Ammon's horn (tissue), 1 donor: ENCODE data around the gene PIK3CD.
"Not testable (repeated sequence)": the region's sequence is repeated elsewhere in the genome, so short reads cannot be mapped to it uniquely, and the experiment has no call there.

ENCODE experiments used
- DNase-seq: peaks from one replicate; pipeline ENCODE4 v3.0.0-alpha.2; 2016; ENCODE audit warnings: low spot score

The PIK3CD gene

DNA sequence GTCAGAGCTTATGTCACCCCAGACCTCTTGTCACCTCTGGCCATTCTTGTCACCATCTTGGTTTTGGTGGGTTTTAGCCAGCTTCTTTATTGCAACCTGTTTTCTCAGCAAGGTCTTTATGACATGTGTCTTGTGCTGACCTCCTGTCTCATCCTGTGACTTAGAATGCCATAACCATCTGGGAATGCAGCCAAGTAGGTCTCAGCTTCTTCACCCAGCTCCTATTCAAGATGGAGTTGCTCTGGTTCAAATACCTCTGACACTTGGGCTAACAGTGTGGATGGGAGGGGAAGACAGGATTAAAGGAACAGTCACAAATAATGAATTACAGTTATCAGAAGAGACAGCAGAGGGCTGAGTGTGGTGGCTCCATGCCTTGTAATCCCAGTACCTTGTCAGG is 30.5 kb upstream of the PIK3CD start:
- DNase-seq = no peak

DNA sequence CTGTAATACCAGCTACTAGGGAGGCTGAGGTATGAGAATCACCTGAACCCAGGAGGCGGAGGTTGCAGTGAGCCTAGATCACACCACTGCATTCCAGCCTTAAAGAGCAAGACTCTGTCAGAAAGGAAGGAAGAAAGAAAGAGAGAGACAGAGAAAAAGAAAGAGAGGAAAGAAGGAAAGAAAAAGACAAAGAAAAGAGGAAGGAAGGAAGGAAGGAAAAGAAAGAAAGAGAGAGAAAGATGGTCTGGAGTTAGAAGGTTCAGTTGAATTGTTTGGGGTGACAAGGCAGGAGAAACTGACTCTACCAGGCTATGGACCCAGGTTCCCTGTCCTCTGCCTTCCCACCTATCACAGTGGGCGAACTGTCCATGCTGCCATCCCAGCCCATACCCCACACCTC is 27.4 kb upstream of the PIK3CD start:
- DNase-seq = no peak

DNA sequence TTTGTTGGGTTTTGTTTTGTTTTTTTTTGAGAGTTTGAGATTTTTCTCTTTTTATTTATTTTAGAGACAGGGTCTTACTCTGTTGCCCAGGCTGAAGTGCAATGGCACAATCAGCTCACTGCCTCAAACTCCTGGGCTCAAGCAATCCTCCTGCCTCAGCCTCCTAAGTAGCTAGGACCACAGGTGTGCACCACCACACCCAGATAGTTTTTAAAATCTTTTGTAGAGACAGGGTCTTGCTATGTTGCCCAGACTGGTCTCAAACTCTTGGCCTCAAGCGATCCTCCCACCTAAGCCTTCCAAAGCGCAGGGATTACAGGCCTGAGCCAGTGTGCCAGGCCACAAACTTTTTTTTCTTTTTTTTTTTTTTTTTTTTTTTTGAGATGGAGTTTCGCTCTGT is 26.5 kb upstream of the PIK3CD start:
- not testable (repeated sequence) for DNase-seq

DNA sequence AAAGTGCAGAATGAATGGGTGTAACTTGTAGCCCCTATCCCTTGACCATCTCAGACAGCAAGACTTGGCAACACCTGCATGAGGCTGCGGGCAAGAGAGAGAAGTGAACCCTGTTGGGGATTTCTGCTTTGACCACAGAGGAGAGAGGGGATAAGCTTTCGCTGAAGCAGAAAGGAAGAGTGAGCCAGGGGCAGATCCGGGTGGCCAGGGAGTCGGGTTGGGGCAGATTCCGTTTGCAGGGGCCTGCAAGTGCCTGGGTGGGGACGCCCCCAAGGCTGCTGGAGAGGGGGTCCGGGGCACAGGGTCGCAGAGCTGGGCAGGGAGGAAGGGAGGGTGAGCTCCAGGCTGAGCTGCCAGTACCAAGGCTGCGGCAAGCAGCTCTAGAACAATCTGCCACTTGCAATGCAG is 25.3 kb upstream of the PIK3CD start:
- DNase-seq = no peak

- no peak for DNase-seq
These were observed 22.7 kb upstream of the PIK3CD start for GRCh38 chr1:9628541-9629444.

- peak; percentile 62 for DNase-seq
These were observed 21.9 kb upstream of the PIK3CD start for GRCh38 chr1:9629445-9630201.

DNA sequence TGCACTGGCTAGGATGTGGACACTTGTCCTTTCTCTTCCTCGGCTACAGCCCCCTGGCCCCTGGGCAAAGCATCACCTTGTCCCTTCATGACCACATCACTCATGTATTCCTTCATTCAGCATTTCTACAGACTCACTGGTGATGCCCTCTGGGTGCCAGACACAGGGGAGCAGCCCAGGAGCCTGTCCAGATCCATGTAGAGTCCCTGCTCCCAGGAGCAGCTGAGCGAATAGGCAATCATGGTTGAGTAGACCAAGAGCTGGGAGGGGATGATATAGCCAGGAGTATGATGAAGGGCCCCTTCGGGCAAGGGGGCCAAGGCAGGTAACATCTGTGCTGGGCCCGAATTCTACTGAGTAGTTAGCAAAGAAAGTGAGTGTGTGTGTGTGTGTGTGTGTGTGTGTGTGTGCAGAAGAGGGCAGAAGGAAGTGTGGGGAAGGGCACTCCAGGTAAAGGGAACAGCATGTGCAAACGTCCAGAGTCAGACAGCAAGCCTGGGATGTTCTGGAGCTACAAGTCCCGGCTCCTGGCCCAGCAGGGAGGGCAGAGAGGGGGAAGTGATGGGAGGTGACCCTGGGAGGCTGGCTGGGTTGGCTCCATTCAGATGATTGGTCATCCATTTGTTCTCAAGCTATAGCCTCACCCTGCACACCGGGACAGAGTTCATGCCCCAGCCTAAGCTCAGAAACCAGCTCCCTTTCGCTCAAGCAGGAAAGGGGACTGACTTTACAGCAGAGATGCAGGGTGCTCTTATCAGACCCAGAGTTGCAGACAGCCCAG is 21.0 kb upstream of the PIK3CD start:
- DNase-seq = no peak

DNA sequence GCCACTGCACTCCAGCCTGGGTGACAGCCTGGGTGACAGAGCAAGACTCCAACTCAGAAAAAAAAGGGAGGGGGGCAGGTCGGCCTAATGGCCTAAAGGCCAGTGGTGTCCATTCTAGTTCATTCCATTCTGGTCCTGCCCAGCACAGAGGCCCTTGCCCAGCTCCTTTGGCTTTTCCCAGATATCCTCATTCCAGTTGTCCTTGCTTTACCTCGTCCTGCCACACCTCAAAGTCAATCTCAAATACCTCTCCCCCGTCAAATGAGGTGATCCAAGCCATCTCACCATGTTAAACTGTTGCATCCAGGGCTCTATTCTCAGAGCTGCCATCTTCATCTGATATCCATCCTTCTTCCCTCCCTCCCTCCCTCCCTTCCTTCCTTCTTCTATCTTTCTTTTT is 19.9 kb upstream of the PIK3CD start:
- no peak for DNase-seq

GRCh38 chr1:9633493-9633892 is 18.0 kb upstream of the PIK3CD start:
- no peak for DNase-seq

GRCh38 chr1:9634582-9634981 is 16.9 kb upstream of the PIK3CD start:
- DNase-seq = no peak

- no peak for DNase-seq
These were observed 12.3 kb upstream of the PIK3CD start for GRCh38 chr1:9639227-9639626.

DNA sequence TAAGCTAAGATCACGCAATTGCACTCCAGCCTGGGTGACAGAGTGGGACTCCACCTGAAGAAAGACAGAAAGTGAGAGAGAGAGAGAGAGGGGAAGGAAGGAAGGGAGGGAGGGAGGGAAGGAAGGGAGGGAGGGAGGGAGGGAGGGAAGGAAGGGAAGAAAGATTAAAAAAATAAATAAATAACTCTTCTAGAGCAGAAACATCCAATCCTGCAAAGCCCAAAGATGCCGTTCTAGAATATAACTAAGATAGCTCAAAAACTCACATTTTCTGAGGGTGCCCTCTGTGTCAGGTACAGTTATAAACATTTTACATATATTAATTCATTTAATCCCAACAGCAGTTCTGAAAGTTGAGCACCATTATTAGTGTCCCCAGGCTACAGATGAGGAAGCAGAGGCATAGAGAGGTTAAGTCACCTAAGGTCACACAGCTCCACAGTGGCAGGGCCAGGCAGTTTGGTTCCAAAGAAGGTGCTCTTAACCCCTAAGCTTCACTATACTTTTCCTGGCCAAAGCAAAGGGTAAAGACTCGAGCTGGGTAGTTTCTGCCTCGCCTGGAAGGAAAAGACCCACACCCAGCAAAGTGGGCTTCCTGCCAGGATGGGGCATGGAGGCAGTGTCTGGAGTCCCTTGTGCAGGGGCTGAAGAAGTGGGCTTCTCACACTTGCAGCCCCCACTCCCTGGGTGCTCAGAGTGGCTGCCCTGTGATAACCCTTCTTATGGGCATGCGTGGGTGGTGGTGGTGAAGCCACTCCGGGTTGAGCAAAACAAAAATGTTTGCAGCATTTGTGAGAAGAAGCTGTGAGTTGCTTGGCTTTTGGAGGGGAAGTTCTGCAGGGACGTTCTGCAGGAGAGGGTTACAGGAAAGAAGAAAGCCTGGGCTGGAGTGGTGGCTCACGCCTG is 7.9 kb upstream of the PIK3CD start:
- no peak for DNase-seq

DNA sequence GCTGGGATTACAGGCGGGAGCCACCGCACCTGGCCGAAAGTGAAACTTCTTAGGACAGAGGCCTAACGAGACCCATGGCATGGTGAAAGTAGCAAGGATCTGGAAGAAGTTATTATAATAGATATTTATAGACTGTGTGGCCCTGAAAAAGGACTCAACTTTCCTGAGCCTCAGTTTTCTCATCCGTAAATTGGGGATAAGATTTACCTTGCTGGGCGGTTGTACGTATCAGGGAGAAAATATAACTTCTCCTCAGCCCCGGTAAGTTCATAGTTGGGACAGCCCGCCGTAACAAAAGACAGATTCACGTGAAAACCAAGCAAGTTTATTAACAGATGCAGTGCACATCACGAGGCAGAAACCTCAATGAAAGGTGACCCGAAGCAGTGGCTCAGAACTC is 5.5 kb upstream of the PIK3CD start:
- no peak for DNase-seq

DNA sequence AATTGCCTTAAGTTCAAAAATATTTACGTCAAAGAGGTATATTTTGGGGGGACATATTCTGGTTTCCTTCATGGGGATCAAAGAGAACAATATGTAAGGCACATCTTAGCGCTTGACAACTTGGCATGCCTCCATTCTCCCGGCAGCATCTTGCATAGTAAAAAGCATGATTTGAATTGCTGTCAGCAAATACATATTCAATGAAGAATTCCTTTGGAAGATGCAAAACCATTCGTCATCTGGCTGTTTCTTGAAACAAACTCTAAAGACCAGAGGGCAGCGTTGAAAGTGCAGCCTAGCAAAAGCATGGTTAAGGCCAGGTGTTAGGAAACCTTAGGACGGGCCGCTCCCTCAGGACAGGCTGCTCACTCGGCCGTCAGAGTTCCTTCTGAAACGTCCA is 3.4 kb upstream of the PIK3CD start:
- DNase-seq = no peak

- no peak for DNase-seq
These were observed 1.8 kb upstream of the PIK3CD start for GRCh38 chr1:9649769-9650168.

GRCh38 chr1:9651220-9651564 is 339 bp upstream of the PIK3CD start:
- no peak for DNase-seq

DNA sequence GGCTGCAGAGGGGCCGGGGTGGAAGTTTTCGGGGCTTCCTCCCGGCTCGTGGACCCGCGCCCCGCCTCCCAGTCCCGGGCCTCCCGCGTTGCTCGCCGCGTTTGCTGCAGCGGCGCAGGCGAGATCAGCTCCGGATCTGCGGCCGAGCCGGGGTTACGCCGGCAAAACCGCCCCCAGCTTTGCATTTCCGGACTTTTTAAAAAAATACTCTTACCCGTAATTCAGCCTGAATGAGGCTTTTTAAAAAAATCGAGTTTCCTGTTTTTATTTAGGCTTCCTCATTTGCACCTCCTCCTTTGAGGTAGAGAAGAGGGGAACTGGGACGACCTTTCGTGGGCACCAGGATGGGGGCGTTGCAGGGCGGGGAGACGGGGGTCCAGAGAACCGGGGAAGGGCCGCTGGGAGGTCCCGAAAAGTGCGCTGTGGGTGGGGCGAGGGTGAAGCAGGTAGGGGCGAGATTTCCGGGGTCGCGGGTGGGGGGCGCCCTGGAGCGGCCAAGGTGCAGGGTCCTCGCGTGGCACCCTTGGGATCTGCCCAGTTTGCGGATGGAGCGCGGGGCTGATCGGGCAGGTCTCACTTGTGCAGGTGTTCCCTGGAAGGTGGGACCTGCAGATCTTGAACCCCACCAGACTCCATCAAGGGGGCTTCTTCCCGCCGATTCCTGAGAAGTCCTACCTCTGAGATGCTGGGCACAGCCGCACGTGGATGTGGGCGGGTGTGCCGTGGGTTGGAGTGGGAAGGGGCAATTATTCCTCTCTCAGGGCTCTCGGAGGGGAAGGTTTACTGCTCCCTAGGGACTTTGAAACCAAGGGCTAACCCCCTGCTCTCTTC is 1.1 kb downstream of the PIK3CD start:
- DNase-seq = no peak

DNA sequence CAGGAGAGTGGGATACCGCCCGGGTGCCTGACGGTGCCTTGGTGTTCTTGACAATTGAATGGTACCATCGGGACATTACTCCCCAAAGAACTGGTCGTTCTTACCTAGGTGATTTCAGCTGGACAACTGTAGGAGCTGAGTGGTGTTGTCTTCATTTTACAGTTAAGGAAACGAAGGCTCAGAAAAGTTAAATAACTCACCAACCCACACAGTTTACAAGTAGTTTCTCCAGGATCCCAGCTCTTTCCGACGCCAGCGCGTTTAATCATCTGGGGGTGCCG is 1.6 kb downstream of the PIK3CD start:
- DNase-seq = no peak

DNA sequence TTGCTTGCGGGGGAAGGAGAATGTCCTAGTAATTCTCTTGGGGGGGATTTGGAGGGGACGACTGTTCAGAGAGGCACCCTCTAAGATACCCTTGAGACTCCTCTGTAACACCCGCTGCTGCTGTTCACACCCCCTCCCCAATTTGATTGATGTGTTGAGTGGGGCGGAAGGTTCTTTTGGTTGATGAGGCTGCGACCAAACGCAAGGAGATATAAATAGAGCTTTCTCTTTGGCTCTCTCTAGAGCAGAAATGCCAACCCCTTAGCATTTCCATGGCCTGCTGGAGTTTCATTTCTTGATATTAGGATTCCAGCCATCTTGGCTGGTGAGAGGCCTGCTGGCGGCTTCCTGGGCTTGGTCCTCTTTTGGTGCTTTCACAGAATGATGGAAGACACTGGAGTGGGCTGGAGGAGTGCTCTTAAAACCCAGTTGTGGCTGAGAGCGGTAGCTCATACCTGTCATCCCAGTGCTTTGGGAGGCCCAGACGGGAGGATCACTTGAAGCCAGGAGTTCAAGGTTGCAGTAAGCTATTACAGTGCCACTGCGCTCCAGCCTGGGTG is 2.0 kb downstream of the PIK3CD start:
- DNase-seq = no peak

DNA sequence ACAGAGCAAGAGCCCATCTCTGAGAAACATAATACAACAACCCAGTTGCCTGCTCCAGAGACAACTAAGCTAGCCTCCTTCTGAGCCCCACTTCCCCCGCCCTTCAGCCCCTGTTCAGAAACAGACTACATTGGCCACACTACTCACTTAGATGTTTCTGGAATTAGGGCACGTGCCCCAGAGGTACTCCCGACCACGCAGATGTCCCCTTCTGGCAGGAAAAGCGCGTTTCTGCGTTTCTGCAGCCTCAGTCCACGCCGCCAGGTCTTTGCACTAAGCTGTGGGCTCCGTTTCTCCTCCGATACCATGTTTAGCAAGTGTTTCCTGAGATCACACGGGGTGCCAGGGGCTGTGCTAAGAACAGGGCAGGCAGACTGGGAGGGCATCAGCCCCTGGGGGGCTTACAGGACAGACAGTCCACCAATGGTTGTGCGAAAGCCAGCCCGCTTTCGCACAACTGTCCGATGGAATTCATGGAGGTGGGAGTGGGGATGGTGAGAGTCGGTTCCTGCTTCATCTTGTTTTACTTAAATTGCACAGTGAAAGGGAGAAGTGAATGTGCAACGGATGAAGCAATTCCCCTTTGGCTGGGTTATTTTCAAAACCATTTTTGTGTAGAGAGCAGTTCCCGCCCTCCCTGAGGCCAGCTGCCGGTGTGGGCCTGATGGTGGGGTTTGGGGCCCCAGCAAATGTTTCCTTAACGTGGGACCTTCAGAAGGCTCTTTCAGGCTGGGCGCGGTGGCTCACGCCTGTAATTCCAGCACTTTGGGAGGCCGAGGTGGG is 2.7 kb downstream of the PIK3CD start:
- peak; percentile 45 for DNase-seq
